A549 (cell line): ENCODE measurements around the gene INSL3.

ENCODE experiments used
- CEBPB ChIP-seq, 2 experiments: fragments of >200 bp in 1 of 2; sonication (Bioruptor Twin) in 1 of 2; formaldehyde crosslinking in 1 of 2; IDR thresholded peaks; 2 replicates each; pipeline ENCODE4 v1.6.1; 2012 to 2016
- CTCF ChIP-seq: fragments of >200 bp; sonication (Bioruptor Twin); formaldehyde crosslinking; IDR thresholded peaks from 3 replicates; pipeline ENCODE4 v1.5.1; 2016
- EHMT2 ChIP-seq: fragments of 200-600 bp; sonication (generic); IDR thresholded peaks from 2 replicates; pipeline ENCODE4 v1.6.1; 2016; ENCODE audit warnings: antibody characterized with exemption, low read depth, mild to moderate bottlenecking, moderate library complexity
- FOSB ChIP-seq: fragments of 250-450 bp; sonication (Bioruptor Pico); IDR thresholded peaks from 2 replicates; pipeline ENCODE4 v1.5.0; 2020; ENCODE audit warnings: mild to moderate bottlenecking, moderate library complexity
- HDAC2 ChIP-seq: fragments of 200-600 bp; sonication (generic); IDR thresholded peaks from 2 replicates; pipeline ENCODE4 v1.6.1; 2016
- MAX ChIP-seq: IDR thresholded peaks from 2 replicates; pipeline ENCODE4 v1.6.1; 2012
- NFE2L2 ChIP-seq: fragments of 150-350 bp; conservative IDR thresholded peaks from 2 replicates; pipeline ENCODE4 v1.6.1; 2014; ENCODE audit warnings: low read length
- NR3C1 ChIP-seq: fragments of >200 bp; sonication (Bioruptor Twin); formaldehyde crosslinking; IDR thresholded peaks from 3 replicates; pipeline ENCODE4 v1.6.1; 2017
- POLR2A ChIP-seq: IDR thresholded peaks from 2 replicates; pipeline ENCODE4 v1.6.1; 2012; ENCODE audit warnings: mild to moderate bottlenecking, low read length
- ZSCAN20 ChIP-seq: fragments of 250-450 bp; sonication (Bioruptor Pico); IDR thresholded peaks from 2 replicates; pipeline ENCODE4 v1.8.0; 2022; ENCODE audit warnings: mild to moderate bottlenecking, moderate library complexity

DNA sequence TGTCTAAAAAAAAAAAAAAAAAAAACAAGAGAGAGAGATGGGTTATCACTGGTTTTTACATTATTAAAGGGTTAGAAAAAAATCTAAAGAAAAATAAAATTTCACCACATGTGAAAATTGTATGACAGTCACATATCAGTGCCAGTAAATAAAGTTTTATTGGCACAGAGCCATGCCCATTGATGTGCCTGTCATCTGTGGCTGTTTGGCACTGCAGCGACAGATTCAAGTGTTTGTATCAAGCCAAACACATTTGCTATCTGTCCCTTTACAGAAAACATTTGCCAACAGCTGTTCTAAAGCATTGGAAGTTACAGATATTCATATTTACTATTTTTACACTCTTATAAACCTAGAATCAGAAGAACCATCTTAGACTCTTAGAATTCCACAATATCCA lies 53.8 kb downstream of the INSL3 start:
- TF ChIP-seq MAX (no peak), POLR2A (no peak), NFE2L2 (no peak), CEBPB (IDR thresholded peaks at IDR 0.05) (no peak), CTCF (no peak), EHMT2 (no peak), ZSCAN20 (CRISPR knock-in tag) (no peak), NR3C1 (no peak), HDAC2 (no peak), FOSB (CRISPR knock-in tag) (no peak)
